WI38 (cell line): ENCODE results near the gene KMT2E.

Source experiments
- H3K4me3 ChIP-seq: 2 replicates; pipeline ENCODE4 v1.5.1; 2011; ENCODE audit warnings: low read depth, mild to moderate bottlenecking, control low read depth, low read length
- CTCF ChIP-seq: IDR thresholded peaks from 2 replicates; pipeline ENCODE4 v1.5.1; 2012; ENCODE audit warnings: low read depth, mild to moderate bottlenecking, control low read depth, low read length

Gene KMT2E

DNA sequence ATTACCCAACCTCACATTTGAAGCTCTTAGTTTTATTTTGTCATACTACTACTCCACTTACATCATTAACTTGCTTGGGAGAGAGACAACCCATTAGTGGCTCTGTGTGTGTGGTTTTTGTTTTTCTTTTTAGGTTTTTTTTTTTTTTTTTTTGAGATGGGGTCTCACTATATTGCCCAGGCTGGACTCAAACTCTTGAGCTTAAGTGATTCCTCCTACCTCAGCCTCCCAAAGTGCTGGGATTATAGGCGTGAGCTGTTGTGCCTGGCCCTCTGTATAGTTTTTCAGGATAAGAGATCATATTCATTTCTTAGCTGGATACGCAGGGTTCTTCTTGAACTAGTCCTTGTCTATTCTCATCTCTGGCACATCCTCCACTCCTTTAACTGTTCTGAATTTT is 41.1 kb downstream of the KMT2E start:
- no peak for TF ChIP-seq CTCF

GRCh38 chr7:105055621-105056020 is 41.6 kb downstream of the KMT2E start:
- H3K4me3 ChIP-seq: no peak overlapping the region
- TF ChIP-seq CTCF: no peak

More for the DNA sequence above, 41.1 kb downstream of the KMT2E start:
- H3K4me3 ChIP-seq: no peak overlapping the region

DNA sequence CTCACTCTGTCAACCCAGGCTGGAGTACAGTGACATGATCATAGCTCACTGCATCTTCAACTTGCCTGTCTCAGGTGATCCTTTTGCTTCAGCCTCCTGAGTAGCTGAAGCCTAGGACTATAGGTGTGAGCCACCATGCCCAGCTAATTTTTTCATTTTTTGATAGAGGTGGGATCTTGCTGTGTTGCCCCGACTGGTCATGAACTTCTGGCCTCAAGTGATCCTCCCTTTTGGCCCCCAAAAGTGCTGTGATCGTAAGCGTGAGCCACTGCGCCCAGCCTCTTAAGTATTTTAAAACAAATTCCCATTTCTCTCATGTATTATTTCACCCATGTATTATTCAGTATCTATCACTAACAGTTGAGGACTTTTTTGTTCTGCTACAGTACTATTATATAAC is 43.5 kb downstream of the KMT2E start:
- H3K4me3 ChIP-seq: no peak overlapping the region
- TF ChIP-seq CTCF: no peak

DNA sequence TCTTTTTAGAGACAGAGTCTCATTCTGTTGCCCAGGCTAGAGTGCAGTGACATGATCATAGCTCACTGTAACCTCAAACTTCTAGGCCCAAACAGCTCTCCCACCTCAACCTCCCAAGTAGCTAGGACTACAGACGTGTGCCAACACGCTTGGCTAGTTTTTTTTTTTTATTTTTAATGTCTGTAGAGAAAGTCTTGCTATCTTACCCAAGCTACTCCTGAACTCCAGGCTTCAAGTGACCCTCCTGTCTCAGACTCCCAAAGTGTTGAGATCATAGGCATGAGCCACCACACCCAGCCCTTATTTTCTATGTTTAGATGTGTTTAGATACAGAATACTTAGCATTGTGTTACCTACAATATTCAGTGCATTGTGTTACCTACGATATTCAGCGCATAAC is 46.4 kb downstream of the KMT2E start:
- no peak for TF ChIP-seq CTCF
- no peak overlapping the region for H3K4me3 ChIP-seq

- H3K4me3 ChIP-seq: no peak overlapping the region
- TF ChIP-seq CTCF: no peak
Measured at GRCh38 chr7:105060923-105061322, 46.9 kb downstream of the KMT2E start.

DNA sequence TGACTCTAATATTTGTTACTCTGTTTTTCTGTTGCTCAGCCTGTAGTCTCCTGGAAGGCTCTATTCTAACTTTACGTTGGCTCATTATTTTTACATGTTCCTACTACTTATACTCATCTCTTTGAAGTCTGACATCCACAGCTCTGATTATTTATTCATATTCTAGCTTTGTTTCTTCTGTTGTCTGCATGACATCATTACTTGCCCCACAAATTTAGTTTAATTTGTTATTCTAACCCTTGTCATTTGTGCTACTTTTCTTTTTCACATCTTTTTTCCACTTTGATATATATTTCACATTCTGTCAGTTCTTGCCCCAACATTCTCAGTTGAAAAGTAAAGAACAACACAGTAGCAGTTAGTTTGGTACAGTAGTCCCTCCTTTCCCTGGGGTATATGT is 51.1 kb downstream of the KMT2E start:
- no peak for TF ChIP-seq CTCF
- no peak overlapping the region for H3K4me3 ChIP-seq

GRCh38 chr7:105067691-105068090 is 53.7 kb downstream of the KMT2E start:
- no peak for TF ChIP-seq CTCF

GRCh38 chr7:105068886-105069285 is 54.9 kb downstream of the KMT2E start:
- no peak overlapping the region for H3K4me3 ChIP-seq
- TF ChIP-seq CTCF: no peak

More at GRCh38 chr7:105067691-105068090, 53.7 kb downstream of the KMT2E start:
- H3K4me3 ChIP-seq: no peak overlapping the region
